ENCODE measurements around the gene SHISA9. TPM values are rescaled to one million over a fixed set of nuclear protein-coding genes. Genes with fewer than 3 reads are reported as not detected.

The SHISA9 gene
- total and polyA plus RNA-seq, 4 donors, result 0.10 to 0.39 (median 0.25) TPM; not detected in 1

- no peak for DNase-seq
- no peaks in the 10 kb centered on the region for H3K4me1 ChIP-seq (ENCODE audit: control insufficient read depth in 1 of 2, insufficient read depth in 2 of 2, low read length in 2 of 2)
- no peak overlapping the region for H3K27ac ChIP-seq (ENCODE audit: low read depth in 1 of 2, low read length in 2 of 2)
- H3K9me3 ChIP-seq (ENCODE audit: control insufficient read depth, low read length), result no peaks in the 10 kb centered on the region
- H3K36me3 ChIP-seq (ENCODE audit: control insufficient read depth in 1 of 2, insufficient read depth in 2 of 2, low read length in 1 of 2), result no peaks in the 10 kb centered on the region
- no peak for ATAC-seq (ENCODE audit: low FRiP score)
- no peak overlapping the region for H3K4me3 ChIP-seq (ENCODE audit: low read length in 2 of 2)
- 38 to 40% methylated on average over 7 of the region's 7 CpGs for WGBS, 2 donors
- intact Hi-C loops (cut with DNase I), result no loop called here
- no peaks in the 10 kb centered on the region for H3K27me3 ChIP-seq (ENCODE audit: control insufficient read depth in 1 of 2, insufficient read depth in 2 of 2, low read length in 1 of 2)
Measured at GRCh38 chr16:13093661-13094060, 192.3 kb downstream of the SHISA9 start.

GRCh38 chr16:13095061-13095460 is 193.7 kb downstream of the SHISA9 start:
- intact Hi-C loops (cut with DNase I), result no loop called here
- Histone ChIP-seq H3K9me3 (ENCODE audit: control insufficient read depth, low read length) (no peaks in the 10 kb centered on the region), H3K4me3 (ENCODE audit: low read length in 2 of 2) (no peak overlapping the region), H3K4me1 (ENCODE audit: control insufficient read depth in 1 of 2, insufficient read depth in 2 of 2, low read length in 2 of 2) (no peaks in the 10 kb centered on the region), H3K27me3 (ENCODE audit: control insufficient read depth in 1 of 2, insufficient read depth in 2 of 2, low read length in 1 of 2) (no peaks in the 10 kb centered on the region), H3K27ac (ENCODE audit: low read depth in 1 of 2, low read length in 2 of 2) (no peak overlapping the region), H3K36me3 (ENCODE audit: control insufficient read depth in 1 of 2, insufficient read depth in 2 of 2, low read length in 1 of 2) (no peaks in the 10 kb centered on the region)
- ATAC-seq (ENCODE audit: low FRiP score) (no peak), DNase-seq (no peak)
- 70 to 74% methylated on average over 2 of the region's 2 CpGs for WGBS, 2 donors

- intact Hi-C loops (cut with DNase I), result no loop called here
- Histone ChIP-seq H3K27ac (ENCODE audit: low read depth in 1 of 2, low read length in 2 of 2) (no peak overlapping the region), H3K4me3 (ENCODE audit: low read length in 2 of 2) (no peak overlapping the region), H3K4me1 (ENCODE audit: control insufficient read depth in 1 of 2, insufficient read depth in 2 of 2, low read length in 2 of 2) (no peaks in the 10 kb centered on the region), H3K36me3 (ENCODE audit: control insufficient read depth in 1 of 2, insufficient read depth in 2 of 2, low read length in 1 of 2) (no peaks in the 10 kb centered on the region), H3K27me3 (ENCODE audit: control insufficient read depth in 1 of 2, insufficient read depth in 2 of 2, low read length in 1 of 2) (no peaks in the 10 kb centered on the region), H3K9me3 (ENCODE audit: control insufficient read depth, low read length) (no peaks in the 10 kb centered on the region)
- no peak for ATAC-seq (ENCODE audit: low FRiP score)
- DNase-seq, result no peak
- WGBS, 2 donors, result 60 to 63% methylated on average over 2 of the region's 2 CpGs
Measured at GRCh38 chr16:13098536-13098935, 197.1 kb downstream of the SHISA9 start.

- WGBS, 2 donors, result 15 to 17% methylated on average over 2 of the region's 2 CpGs
- DNase-seq (no peak), ATAC-seq (ENCODE audit: low FRiP score) (no peak)
- Histone ChIP-seq H3K9me3 (ENCODE audit: control insufficient read depth, low read length) (no peaks in the 10 kb centered on the region), H3K4me3 (ENCODE audit: low read length in 2 of 2) (no peak overlapping the region), H3K27ac (ENCODE audit: low read depth in 1 of 2, low read length in 2 of 2) (no peak overlapping the region), H3K36me3 (ENCODE audit: control insufficient read depth in 1 of 2, insufficient read depth in 2 of 2, low read length in 1 of 2) (no peaks in the 10 kb centered on the region), H3K4me1 (ENCODE audit: control insufficient read depth in 1 of 2, insufficient read depth in 2 of 2, low read length in 2 of 2) (no peaks in the 10 kb centered on the region), H3K27me3 (ENCODE audit: control insufficient read depth in 1 of 2, insufficient read depth in 2 of 2, low read length in 1 of 2) (no peaks in the 10 kb centered on the region)
- intact Hi-C loops (cut with DNase I), result no loop called here
Measured at GRCh38 chr16:13099822-13100221, 198.4 kb downstream of the SHISA9 start.

- no peak overlapping the region for H3K27ac ChIP-seq (ENCODE audit: low read depth in 1 of 2, low read length in 2 of 2)
- no peaks in the 10 kb centered on the region for H3K27me3 ChIP-seq (ENCODE audit: control insufficient read depth in 1 of 2, insufficient read depth in 2 of 2, low read length in 1 of 2)
- WGBS, 2 donors, result 70 to 82% methylated on average over 6 of the region's 6 CpGs
- ATAC-seq (ENCODE audit: low FRiP score), result no peak
- intact Hi-C loops (cut with DNase I), result no loop called here
- no peaks in the 10 kb centered on the region for H3K9me3 ChIP-seq (ENCODE audit: control insufficient read depth, low read length)
- no peaks in the 10 kb centered on the region for H3K36me3 ChIP-seq (ENCODE audit: control insufficient read depth in 1 of 2, insufficient read depth in 2 of 2, low read length in 1 of 2)
- H3K4me1 ChIP-seq (ENCODE audit: control insufficient read depth in 1 of 2, insufficient read depth in 2 of 2, low read length in 2 of 2), result no peaks in the 10 kb centered on the region
- DNase-seq, result no peak
- no peak overlapping the region for H3K4me3 ChIP-seq (ENCODE audit: low read length in 2 of 2)
Measured at GRCh38 chr16:13100970-13101369, 199.6 kb downstream of the SHISA9 start.

- Histone ChIP-seq H3K4me1 (ENCODE audit: control insufficient read depth in 1 of 2, insufficient read depth in 2 of 2, low read length in 2 of 2) (no peaks in the 10 kb centered on the region), H3K4me3 (ENCODE audit: low read length in 2 of 2) (no peak overlapping the region), H3K27me3 (ENCODE audit: control insufficient read depth in 1 of 2, insufficient read depth in 2 of 2, low read length in 1 of 2) (no peaks in the 10 kb centered on the region), H3K9me3 (ENCODE audit: control insufficient read depth, low read length) (no peaks in the 10 kb centered on the region), H3K27ac (ENCODE audit: low read depth in 1 of 2, low read length in 2 of 2) (no peak overlapping the region), H3K36me3 (ENCODE audit: control insufficient read depth in 1 of 2, insufficient read depth in 2 of 2, low read length in 1 of 2) (no peaks in the 10 kb centered on the region)
- no peak for DNase-seq
- intact Hi-C loops (cut with DNase I), result no loop called here
- no peak for ATAC-seq (ENCODE audit: low FRiP score)
- WGBS, 2 donors, result 65 to 68% methylated on average over 3 of the region's 3 CpGs
Measured at GRCh38 chr16:13101828-13102227, 200.4 kb downstream of the SHISA9 start.

- H3K9me3 ChIP-seq (ENCODE audit: control insufficient read depth, low read length), result no peaks in the 10 kb centered on the region
- H3K27me3 ChIP-seq (ENCODE audit: control insufficient read depth in 1 of 2, insufficient read depth in 2 of 2, low read length in 1 of 2), result no peaks in the 10 kb centered on the region
- WGBS, 2 donors, result 75 to 77% methylated on average over 5 of the region's 5 CpGs
- intact Hi-C loops (cut with DNase I), result no loop called here
- no peak overlapping the region for H3K27ac ChIP-seq (ENCODE audit: low read depth in 1 of 2, low read length in 2 of 2)
- no peaks in the 10 kb centered on the region for H3K4me1 ChIP-seq (ENCODE audit: control insufficient read depth in 1 of 2, insufficient read depth in 2 of 2, low read length in 2 of 2)
- H3K4me3 ChIP-seq (ENCODE audit: low read length in 2 of 2), result no peak overlapping the region
- no peaks in the 10 kb centered on the region for H3K36me3 ChIP-seq (ENCODE audit: control insufficient read depth in 1 of 2, insufficient read depth in 2 of 2, low read length in 1 of 2)
- ATAC-seq (ENCODE audit: low FRiP score), result no peak
- DNase-seq, result no peak
Measured at GRCh38 chr16:13102401-13102800, 201.0 kb downstream of the SHISA9 start.

- ATAC-seq (ENCODE audit: low FRiP score), result no peak
- Histone ChIP-seq H3K27ac (ENCODE audit: low read depth in 1 of 2, low read length in 2 of 2) (no peak overlapping the region), H3K27me3 (ENCODE audit: control insufficient read depth in 1 of 2, insufficient read depth in 2 of 2, low read length in 1 of 2) (no peaks in the 10 kb centered on the region), H3K4me3 (ENCODE audit: low read length in 2 of 2) (no peak overlapping the region), H3K9me3 (ENCODE audit: control insufficient read depth, low read length) (no peaks in the 10 kb centered on the region), H3K4me1 (ENCODE audit: control insufficient read depth in 1 of 2, insufficient read depth in 2 of 2, low read length in 2 of 2) (no peaks in the 10 kb centered on the region), H3K36me3 (ENCODE audit: control insufficient read depth in 1 of 2, insufficient read depth in 2 of 2, low read length in 1 of 2) (no peaks in the 10 kb centered on the region)
- intact Hi-C loops (cut with DNase I), result no loop called here
- 85 to 90% methylated on average over 6 of the region's 6 CpGs for WGBS, 2 donors
- no peak for DNase-seq
Measured at GRCh38 chr16:13103831-13104530, 202.6 kb downstream of the SHISA9 start.

GRCh38 chr16:13104772-13105171 is 203.4 kb downstream of the SHISA9 start:
- Histone ChIP-seq H3K4me1 (ENCODE audit: control insufficient read depth in 1 of 2, insufficient read depth in 2 of 2, low read length in 2 of 2) (no peaks in the 10 kb centered on the region), H3K9me3 (ENCODE audit: control insufficient read depth, low read length) (no peaks in the 10 kb centered on the region), H3K27ac (ENCODE audit: low read depth in 1 of 2, low read length in 2 of 2) (no peak overlapping the region), H3K36me3 (ENCODE audit: control insufficient read depth in 1 of 2, insufficient read depth in 2 of 2, low read length in 1 of 2) (no peaks in the 10 kb centered on the region), H3K4me3 (ENCODE audit: low read length in 2 of 2) (no peak overlapping the region), H3K27me3 (ENCODE audit: control insufficient read depth in 1 of 2, insufficient read depth in 2 of 2, low read length in 1 of 2) (no peaks in the 10 kb centered on the region)
- ATAC-seq (ENCODE audit: low FRiP score) (no peak), DNase-seq (no peak)
- WGBS, 2 donors, result 75 to 82% methylated on average over 5 of the region's 5 CpGs
- intact Hi-C loops (cut with DNase I), result no loop called here

Data from aorta (tissue), 5 donors.